H9 (cell line): ENCODE data around the gene TMPRSS12. TPM values are rescaled to one million over a fixed set of nuclear protein-coding genes. Genes with fewer than 3 reads are reported as not detected.

Source experiments
- DNase-seq: peaks from one replicate; pipeline ENCODE4 v3.0.0-alpha.2; 2017
- H2AFZ ChIP-seq: one replicate; pipeline ENCODE4 v1.6.1; 2013; ENCODE audit warnings: mild to moderate bottlenecking, low read length, control low read depth, moderate library complexity
- H2AK5ac ChIP-seq: 2 replicates; pipeline ENCODE4 v1.6.1; 2013; ENCODE audit warnings: low read length, control low read depth, mixed read lengths; ENCODE audit not compliant: insufficient read length
- H2BK120ac ChIP-seq: one replicate; pipeline ENCODE4 v1.6.1; 2013; ENCODE audit warnings: low read depth, mild to moderate bottlenecking, low read length, control low read depth, inconsistent platforms; ENCODE audit not compliant: poor library complexity, severe bottlenecking
- H2BK12ac ChIP-seq: 2 replicates; pipeline ENCODE4 v1.6.1; 2013; ENCODE audit warnings: low read length, control low read depth, mixed read lengths, low read depth; ENCODE audit not compliant: insufficient read length
- H2BK15ac ChIP-seq: 2 replicates; pipeline ENCODE4 v1.6.1; 2013; ENCODE audit warnings: low read depth, low read length, control low read depth
- H2BK20ac ChIP-seq: one replicate; pipeline ENCODE4 v1.6.1; 2013; ENCODE audit warnings: low read depth, mild to moderate bottlenecking, low read length, control low read depth, inconsistent platforms; ENCODE audit not compliant: poor library complexity, severe bottlenecking
- H2BK5ac ChIP-seq: 2 replicates; pipeline ENCODE4 v1.6.1; 2013; ENCODE audit warnings: low read length, control low read depth, mixed read lengths; ENCODE audit not compliant: insufficient read length
- H3K14ac ChIP-seq: 2 replicates; pipeline ENCODE4 v1.6.1; 2013; ENCODE audit warnings: low read length, control low read depth; ENCODE audit not compliant: insufficient read depth
- H3K18ac ChIP-seq: 2 replicates; pipeline ENCODE4 v1.6.1; 2013; ENCODE audit warnings: low read depth, mild to moderate bottlenecking, mixed read lengths, low read length, control low read depth; ENCODE audit not compliant: insufficient read length
- H3K23ac ChIP-seq: 2 replicates; pipeline ENCODE4 v1.6.1; 2013; ENCODE audit warnings: low read length, control low read depth, mixed read lengths, low read depth; ENCODE audit not compliant: insufficient read length
- H3K23me2 ChIP-seq: 2 replicates; pipeline ENCODE4 v1.6.1; 2013; ENCODE audit warnings: low read depth, mild to moderate bottlenecking, mixed read lengths, low read length, control low read depth; ENCODE audit not compliant: insufficient read length, poor library complexity, severe bottlenecking
- H3K27ac ChIP-seq: 2 replicates; pipeline ENCODE4 v1.5.1; 2013; ENCODE audit warnings: low read length, control low read depth, mixed read lengths, low read depth; ENCODE audit not compliant: insufficient read length
- H3K27me3 ChIP-seq: 2 replicates; pipeline ENCODE4 v1.6.1; 2013; ENCODE audit warnings: low read length, control low read depth, inconsistent platforms; ENCODE audit not compliant: insufficient read depth
- H3K4ac ChIP-seq: 2 replicates; pipeline ENCODE4 v1.6.1; 2013; ENCODE audit warnings: low read depth, mild to moderate bottlenecking, control low read depth, inconsistent platforms, low read length, moderate library complexity
- H3K4me1 ChIP-seq: 2 replicates; pipeline ENCODE4 v1.6.1; 2013; ENCODE audit warnings: low read length, control low read depth, inconsistent platforms; ENCODE audit not compliant: insufficient read depth
- H3K4me2 ChIP-seq: 2 replicates; pipeline ENCODE4 v1.6.1; 2013; ENCODE audit warnings: low read length, control low read depth, mixed read lengths; ENCODE audit not compliant: insufficient read length, insufficient read depth
- H3K56ac ChIP-seq: 2 replicates; pipeline ENCODE4 v1.6.1; 2013; ENCODE audit warnings: low read depth, mild to moderate bottlenecking, mixed read lengths, low read length, control low read depth; ENCODE audit not compliant: insufficient read length
- H3K79me1 ChIP-seq: 2 replicates; pipeline ENCODE4 v1.6.1; 2013; ENCODE audit warnings: low read depth, mild to moderate bottlenecking, moderate library complexity, low read length, control low read depth, inconsistent platforms; ENCODE audit not compliant: insufficient read depth, poor library complexity, severe bottlenecking
- H3K79me2 ChIP-seq: 2 replicates; pipeline ENCODE4 v1.6.1; 2013; ENCODE audit warnings: low read length, control low read depth, inconsistent platforms; ENCODE audit not compliant: insufficient read depth
- H3K9ac ChIP-seq: 2 replicates; pipeline ENCODE4 v1.6.1; 2013; ENCODE audit warnings: low read length, control low read depth, mixed read lengths; ENCODE audit not compliant: insufficient read length; ENCODE audit errors: extremely low read depth
- H3K9me3 ChIP-seq: one replicate; pipeline ENCODE4 v1.6.1; 2013; ENCODE audit warnings: low read depth, low read length, inconsistent platforms; ENCODE audit not compliant: control insufficient read depth
- H3T11ph ChIP-seq: one replicate; pipeline ENCODE4 v1.6.1; 2013; ENCODE audit warnings: mild to moderate bottlenecking, low read length, control low read depth, inconsistent platforms
- H4K20me1 ChIP-seq: one replicate; pipeline ENCODE4 v1.6.1; 2013; ENCODE audit not compliant: control insufficient read depth, insufficient read length, insufficient read depth
- H4K5ac ChIP-seq: 2 replicates; pipeline ENCODE4 v1.6.1; 2013; ENCODE audit warnings: low read depth, mild to moderate bottlenecking, mixed read lengths, low read length, control low read depth; ENCODE audit not compliant: insufficient read length
- H4K8ac ChIP-seq: replicated peaks from 2 replicates; pipeline ENCODE4 v1.6.1; 2013; ENCODE audit warnings: low read length, control low read depth, mixed read lengths, low read depth; ENCODE audit not compliant: insufficient read length
- H4K91ac ChIP-seq: 2 replicates; pipeline ENCODE4 v1.6.1; 2013; ENCODE audit warnings: low read depth, mild to moderate bottlenecking, moderate library complexity, mixed read lengths, low read length, control low read depth; ENCODE audit not compliant: insufficient read length
- H3K27ac Mint-ChIP-seq, 3 experiments: 2 replicates in 2 of 3; 3 replicates in 1 of 3; pipeline ENCODE4 v1.8.0; 2020 to 2021; ENCODE audit warnings: mixed read lengths in 3 of 3, mild to moderate bottlenecking in 1 of 3, moderate library complexity in 1 of 3
- H3K27me3 Mint-ChIP-seq: 2 replicates; pipeline ENCODE4 v1.8.0; 2021; ENCODE audit warnings: low read depth, mild to moderate bottlenecking, moderate library complexity, mixed read lengths
- H3K36me3 Mint-ChIP-seq, 3 experiments: 2 replicates in 2 of 3; 3 replicates in 1 of 3; pipeline ENCODE4 v1.8.0; 2020 to 2021; ENCODE audit warnings: low read depth in 3 of 3, mixed read lengths in 3 of 3; ENCODE audit not compliant: insufficient read depth in 1 of 3
- H3K4me1 Mint-ChIP-seq, 2 experiments: 2 replicates each; pipeline ENCODE4 v1.8.0; 2020; ENCODE audit warnings: mixed read lengths in 2 of 2
- H3K4me3 Mint-ChIP-seq, 2 experiments: 2 replicates in 1 of 2; 3 replicates in 1 of 2; pipeline ENCODE4 v1.8.0; 2020 to 2021; ENCODE audit warnings: mild to moderate bottlenecking in 2 of 2, mixed read lengths in 2 of 2, moderate library complexity in 1 of 2
- H3K9me3 Mint-ChIP-seq, 2 experiments: 2 replicates in 1 of 2; 3 replicates in 1 of 2; pipeline ENCODE4 v1.8.0; 2020; ENCODE audit warnings: mild to moderate bottlenecking in 2 of 2, mixed read lengths in 2 of 2, moderate library complexity in 1 of 2
- WGBS: extraction: QIAGEN DNeasy Blood & Tissue Kit; methylation state at CpG from one replicate; pipeline ENCODE4 v1.1.7; 2013; ENCODE audit warnings: missing lambda C conversion rate, low lambda C conversion rate, mixed read lengths; ENCODE audit not compliant: insufficient read length; ENCODE audit errors: extremely low coverage; 5-methylcytosine and 5-hydroxymethylcytosine counted together
- total RNA-seq: library from RNA; stranded (reverse); gene quantifications from 2 replicates; pipeline ENCODE4 v1.2.1, GENCODE V29; 2021
- TF ChIP-seq, protein P1 (sequence below): fragments of 200-600 bp; sonication (generic); conservative IDR thresholded peaks from 3 replicates; pipeline ENCODE4 v1.8.0; 2021; ENCODE audit warnings: antibody characterized with exemption, mild to moderate bottlenecking

Gene TMPRSS12
- total RNA-seq, 1 experiment from 2014 or later: not detected

DNA sequence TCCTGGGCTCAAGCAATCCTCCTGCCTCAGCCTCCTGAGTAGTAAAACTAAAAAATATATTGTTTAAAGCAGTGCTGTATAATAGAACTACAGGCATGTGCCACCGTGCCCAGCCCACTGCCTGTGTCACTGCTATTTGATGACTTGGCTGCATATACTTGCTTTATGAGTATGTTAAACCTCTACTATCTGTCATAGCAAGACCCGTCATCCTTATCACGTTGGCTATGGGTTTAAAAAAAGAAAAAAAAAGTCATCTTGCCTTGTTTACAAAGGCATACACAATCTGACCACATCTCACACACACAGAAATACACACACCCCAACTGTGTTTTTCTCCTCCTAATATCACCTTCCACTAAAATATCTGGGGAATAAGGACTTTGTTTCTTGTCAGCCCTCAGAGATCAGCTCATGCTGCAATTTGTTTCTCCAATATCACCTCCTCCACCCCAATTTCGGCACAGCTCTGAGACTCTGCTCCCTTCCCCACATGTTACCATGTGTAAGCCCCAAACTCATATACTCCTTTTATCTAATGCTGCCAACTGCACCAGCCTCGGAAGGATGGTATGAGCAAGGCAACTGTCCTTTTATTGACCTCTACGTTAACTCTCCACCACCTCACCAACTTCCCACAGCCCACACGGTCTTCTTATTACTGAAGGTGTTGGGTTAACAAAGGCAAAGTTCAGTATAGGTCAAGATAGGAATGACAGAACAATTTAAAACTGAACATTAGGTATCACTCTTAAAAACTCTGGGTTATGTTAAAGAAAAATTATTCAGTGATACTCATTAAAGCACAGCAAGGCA is 802 bp upstream of the TMPRSS12 start:
- Mint-ChIP-seq H3K36me3 (peaks cover 4 to 15% (median 5%) of the 10 kb centered on the region in 3 experiments; a peak in 5 of 7 replicates), H3K4me3 (no peak overlapping the region), H3K27ac (no peak overlapping the region; a peak in 1 of 7 replicates), H3K9me3 (peaks cover 14 to 16% of the 10 kb centered on the region in 2 experiments; a peak in 4 of 5 replicates), H3K4me1 (no peaks in the 10 kb centered on the region), H3K27me3 (no peaks in the 10 kb centered on the region)
- Histone ChIP-seq H3K79me1 (no peaks in the 10 kb centered on the region), H4K20me1 (no peaks in the 10 kb centered on the region), H4K91ac (no peak overlapping the region), H3K4ac (no peak overlapping the region), H3K27ac (no peak overlapping the region), H3K9me3 (peaks cover 6% of the 10 kb centered on the region), H3K27me3 (no peaks in the 10 kb centered on the region), H3K14ac (no peak overlapping the region), H2BK15ac (no peak overlapping the region), H3K23ac (no peak overlapping the region), H2BK20ac (no peak overlapping the region), H2BK120ac (no peak overlapping the region), H2AFZ (no peak overlapping the region), H3K23me2 (no peaks in the 10 kb centered on the region), H2BK5ac (no peak overlapping the region), H3K79me2 (no peaks in the 10 kb centered on the region), H3K4me1 (no peaks in the 10 kb centered on the region), H3K18ac (no peak overlapping the region), H3K56ac (no peak overlapping the region), H3K9ac (no peak overlapping the region), H2BK12ac (no peak overlapping the region), H3T11ph (no peak overlapping the region), H4K8ac (no peak overlapping the region), H2AK5ac (no peak overlapping the region), H3K4me2 (no peak overlapping the region), H4K5ac (no peak overlapping the region)
- no CpG with 5 or more reads among the region's 7 CpGs for WGBS
- TF ChIP-seq, protein P1, sequence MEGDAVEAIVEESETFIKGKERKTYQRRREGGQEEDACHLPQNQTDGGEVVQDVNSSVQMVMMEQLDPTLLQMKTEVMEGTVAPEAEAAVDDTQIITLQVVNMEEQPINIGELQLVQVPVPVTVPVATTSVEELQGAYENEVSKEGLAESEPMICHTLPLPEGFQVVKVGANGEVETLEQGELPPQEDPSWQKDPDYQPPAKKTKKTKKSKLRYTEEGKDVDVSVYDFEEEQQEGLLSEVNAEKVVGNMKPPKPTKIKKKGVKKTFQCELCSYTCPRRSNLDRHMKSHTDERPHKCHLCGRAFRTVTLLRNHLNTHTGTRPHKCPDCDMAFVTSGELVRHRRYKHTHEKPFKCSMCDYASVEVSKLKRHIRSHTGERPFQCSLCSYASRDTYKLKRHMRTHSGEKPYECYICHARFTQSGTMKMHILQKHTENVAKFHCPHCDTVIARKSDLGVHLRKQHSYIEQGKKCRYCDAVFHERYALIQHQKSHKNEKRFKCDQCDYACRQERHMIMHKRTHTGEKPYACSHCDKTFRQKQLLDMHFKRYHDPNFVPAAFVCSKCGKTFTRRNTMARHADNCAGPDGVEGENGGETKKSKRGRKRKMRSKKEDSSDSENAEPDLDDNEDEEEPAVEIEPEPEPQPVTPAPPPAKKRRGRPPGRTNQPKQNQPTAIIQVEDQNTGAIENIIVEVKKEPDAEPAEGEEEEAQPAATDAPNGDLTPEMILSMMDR: no peak
- no peak for DNase-seq
